ENCODE data around the gene VEGFB. TPM values are rescaled to one million over a fixed set of nuclear protein-coding genes. Genes with fewer than 3 reads are reported as not detected.

The VEGFB gene
- total RNA-seq, 1 donor from 2014 or later: 305 TPM

Other genes starting within 250 kb of the VEGFB start
- gene OTUB1, start 248.1 kb upstream of the VEGFB start, total RNA-seq: 54.4 TPM
- gene FLRT1, start 198.7 kb upstream of the VEGFB start, total RNA-seq: 0.45 TPM
- 139 TPM for gene MACROD1, start 68.5 kb upstream of the VEGFB start, total RNA-seq
- gene STIP1, start 48.4 kb upstream of the VEGFB start, total RNA-seq: 127 TPM
- 6.9 TPM for gene FERMT3, start 27.9 kb upstream of the VEGFB start, total RNA-seq
- 84.9 TPM for gene TRPT1, start 8.4 kb upstream of the VEGFB start, total RNA-seq
- gene NUDT22, start 8.3 kb upstream of the VEGFB start, total RNA-seq: 73.9 TPM
- 59.1 TPM for gene DNAJC4, start 4.0 kb upstream of the VEGFB start, total RNA-seq
- 50.0 TPM for gene FKBP2, start 6.5 kb downstream of the VEGFB start, total RNA-seq
- 132 TPM for gene PPP1R14B, start 12.4 kb downstream of the VEGFB start, total RNA-seq
- 12.0 TPM for gene PLCB3, start 16.9 kb downstream of the VEGFB start, total RNA-seq
- gene BAD, start 50.1 kb downstream of the VEGFB start, total RNA-seq: 98.7 TPM
- 33.6 TPM for gene GPR137, start 51.3 kb downstream of the VEGFB start, total RNA-seq
- not detected for gene KCNK4, start 56.7 kb downstream of the VEGFB start, total RNA-seq
- not detected for gene CATSPERZ, start 65.8 kb downstream of the VEGFB start, total RNA-seq
- gene ESRRA, start 70.9 kb downstream of the VEGFB start, total RNA-seq: 256 TPM
- 83.4 TPM for gene TRMT112, start 83.0 kb downstream of the VEGFB start, total RNA-seq
- 362 TPM for gene PRDX5, start 83.5 kb downstream of the VEGFB start, total RNA-seq
- 7.2 TPM for gene CCDC88B, start 105.6 kb downstream of the VEGFB start, total RNA-seq
- 15.1 TPM for gene RPS6KA4, start 124.6 kb downstream of the VEGFB start, total RNA-seq